ENCODE data around the gene ETV3. TPM values are rescaled to one million over a fixed set of nuclear protein-coding genes. Genes with fewer than 3 reads are reported as not detected.

Gene ETV3
- total and polyA plus RNA-seq, 12 donors = 3.7 to 27.5 (median 20.1) TPM

GRCh38 chr1:157086299-157086698 is 51.9 kb downstream of the ETV3 start:
- WGBS, 2 donors = 83 to 85% methylated on average over 6 of the region's 6 CpGs
- H3K9me3 ChIP-seq = no peaks in the 10 kb centered on the region
- intact Hi-C loops (cut with DNase I) = no loop called here
- H3K36me3 ChIP-seq = no peaks in the 10 kb centered on the region
- no peak overlapping the region for H3K4me3 ChIP-seq
- TF ChIP-seq CTCF (IDR thresholded peaks at IDR 0.05) = no peak
- DNase-seq (no peak), ATAC-seq (no peak)
- no peak overlapping the region for H3K27ac ChIP-seq
- H3K4me1 ChIP-seq = peaks cover 0 to 13% (median 0%) of the 10 kb centered on the region in 9 donors
- no peaks in the 10 kb centered on the region for H3K27me3 ChIP-seq

GRCh38 chr1:157085421-157085820 is 52.8 kb downstream of the ETV3 start:
- no peaks in the 10 kb centered on the region for H3K36me3 ChIP-seq
- intact Hi-C loops (cut with DNase I) = no loop called here
- no peaks in the 10 kb centered on the region for H3K27me3 ChIP-seq
- no peak for TF ChIP-seq CTCF (IDR thresholded peaks at IDR 0.05)
- H3K27ac ChIP-seq = no peak overlapping the region
- no peaks in the 10 kb centered on the region for H3K9me3 ChIP-seq
- no peak overlapping the region for H3K4me3 ChIP-seq
- H3K4me1 ChIP-seq = peaks cover 0 to 6% (median 0%) of the 10 kb centered on the region in 9 donors
- no peak for DNase-seq
- WGBS, 2 donors = 84 to 86% methylated on average over 5 of the region's 5 CpGs
- ATAC-seq = no peak

GRCh38 chr1:157084720-157085119 is 53.5 kb downstream of the ETV3 start:
- DNase-seq (no peak), ATAC-seq (no peak)
- Histone ChIP-seq H3K27ac (no peak overlapping the region), H3K4me1 (no peaks in the 10 kb centered on the region), H3K36me3 (no peaks in the 10 kb centered on the region), H3K9me3 (no peaks in the 10 kb centered on the region), H3K4me3 (no peak overlapping the region), H3K27me3 (no peaks in the 10 kb centered on the region)
- no peak for TF ChIP-seq CTCF (IDR thresholded peaks at IDR 0.05)
- WGBS, 2 donors = 81 to 83% methylated on average over 5 of the region's 5 CpGs
- intact Hi-C loops (cut with DNase I) = no loop called here

- Histone ChIP-seq H3K9me3 (no peaks in the 10 kb centered on the region), H3K4me3 (no peak overlapping the region), H3K27me3 (peaks cover 0 to 6% (median 0%) of the 10 kb centered on the region in 7 donors), H3K27ac (no peak overlapping the region), H3K4me1 (no peaks in the 10 kb centered on the region), H3K36me3 (no peaks in the 10 kb centered on the region)
- intact Hi-C loops (cut with DNase I) = no loop called here
- TF ChIP-seq CTCF (IDR thresholded peaks at IDR 0.05) = no peak
- DNase-seq (no peak), ATAC-seq (no peak)
- WGBS, 2 donors = 71 to 75% methylated on average over 5 of the region's 5 CpGs
Observed at GRCh38 chr1:157081707-157082106, 56.5 kb downstream of the ETV3 start.

All from heart right ventricle (tissue), 16 donors.